HCT116 (cell line): ENCODE data around the gene LRP11. TPM values are rescaled to one million over a fixed set of nuclear protein-coding genes. Genes with fewer than 3 reads are reported as not detected.

Experiments
- ATAC-seq: fragments of 200-7000 bp; cut with Tn5 transposase; 2 replicates; pipeline ENCODE4 v1.9.1; 2020; ENCODE audit warnings: mild to moderate bottlenecking, moderate library complexity
- BruUV-seq: library from RNA; stranded (reverse); fragments of 400-500 nt; replicated peaks from 2 replicates; lab custom pipeline; 2021; lab: Mats Ljungman, UMichigan
- CTCF ChIA-PET: fragments of 300-600 bp; sonication (Branson Sonifier 250); formaldehyde crosslinking; loops from one replicate; lab custom pipeline; 2021; ENCODE audit warnings: antibody characterized with exemption; lab: Charles Lee
- POLR2A ChIA-PET: fragments of 300-600, 350-600 bp; sonication (Branson Sonifier 250); formaldehyde crosslinking; loops from one replicate; lab custom pipeline; 2021; ENCODE audit warnings: antibody characterized with exemption; lab: Charles Lee
- RAD21 ChIA-PET, 2 experiments: fragments of 300-600 bp; sonication (Branson Sonifier 250); formaldehyde crosslinking; loops; one replicate each; lab custom pipeline; 2023; ENCODE audit warnings: low total read pairs in 2 of 2; ENCODE audit not compliant: uncharacterized antibody in 2 of 2, unreplicated experiment in 2 of 2, low non-redundant PET in 1 of 2; lab: Charles Lee
- DNase-seq: peaks from one replicate; pipeline ENCODE4 v3.0.0-alpha.2; 2010; ENCODE audit warnings: low read depth, low spot score
- H2AFZ ChIP-seq: fragments of 200-600 bp; shearing (Covaris generic), sonication (generic); 2 replicates; pipeline ENCODE4 v1.6.1; 2017; ENCODE audit warnings: low read depth, mixed run types, mixed read lengths, antibody characterized with exemption, low read length; ENCODE audit not compliant: poor library complexity, severe bottlenecking
- H3K27ac ChIP-seq: 2 replicates; pipeline ENCODE4 v1.5.1; 2012; ENCODE audit warnings: low read depth, low read length
- H3K27me3 ChIP-seq: fragments of 200-600 bp; sonication (generic); 2 replicates; pipeline ENCODE4 v1.6.1; 2016; ENCODE audit warnings: mixed run types, low read length, mixed read lengths; ENCODE audit not compliant: insufficient read depth
- H3K36me3 ChIP-seq, 2 experiments: fragments of 200-500 bp in 1 of 2; fragments of 200-600 bp in 1 of 2; sonication (Bioruptor generic) in 1 of 2; sonication (generic) in 1 of 2; 2 replicates each; pipeline versions ENCODE4 v1.5.1 to v1.6.1; 2014 to 2016; ENCODE audit warnings: low read length in 2 of 2, inconsistent platforms in 1 of 2, mixed read lengths in 1 of 2, mixed run types in 1 of 2; ENCODE audit not compliant: insufficient read depth in 2 of 2, control insufficient read depth in 1 of 2
- H3K4me1 ChIP-seq, 2 experiments: fragments of 200-600 bp in 1 of 2; sonication (generic) in 1 of 2; 2 replicates each; pipeline versions ENCODE4 v1.5.1 to v1.6.1; 2012 to 2017; ENCODE audit warnings: low read length in 2 of 2, inconsistent platforms in 1 of 2, mild to moderate bottlenecking in 1 of 2, mixed read lengths in 1 of 2, mixed run types in 1 of 2, moderate library complexity in 1 of 2; ENCODE audit not compliant: insufficient read depth in 2 of 2, control insufficient read depth in 1 of 2
- H3K4me2 ChIP-seq: fragments of 200-600 bp; sonication (generic); 2 replicates; pipeline ENCODE4 v1.6.1; 2017; ENCODE audit warnings: mixed run types, low read length, mixed read lengths
- H3K4me3 ChIP-seq, 2 experiments: fragments of 200-600 bp in 1 of 2; sonication (generic) in 1 of 2; replicated peaks in 1 of 2; 2 replicates each; pipeline ENCODE4 v1.5.1; 2011 to 2016; ENCODE audit warnings: low read length in 2 of 2, control low read depth in 1 of 2, low read depth in 1 of 2, mild to moderate bottlenecking in 1 of 2, mixed read lengths in 1 of 2, mixed run types in 1 of 2
- H3K79me2 ChIP-seq: fragments of 200-600 bp; sonication (generic); 2 replicates; pipeline ENCODE4 v1.6.1; 2017; ENCODE audit warnings: mild to moderate bottlenecking, mixed run types, low read length, moderate library complexity, mixed read lengths; ENCODE audit not compliant: insufficient read depth
- H3K9ac ChIP-seq: fragments of 200-600 bp; sonication (generic); 2 replicates; pipeline ENCODE4 v1.6.1; 2016; ENCODE audit warnings: low read length, mixed read lengths
- H3K9me2 ChIP-seq: fragments of 200-600 bp; sonication (generic), shearing (Covaris generic); 2 replicates; pipeline ENCODE4 v1.6.1; 2017; ENCODE audit warnings: mixed run types, mild to moderate bottlenecking, moderate library complexity; ENCODE audit not compliant: insufficient read depth
- H3K9me3 ChIP-seq, 2 experiments: fragments of 200-500 bp in 1 of 2; fragments of 200-600 bp in 1 of 2; sonication (Bioruptor generic) in 1 of 2; sonication (generic) in 1 of 2; 2 replicates each; pipeline ENCODE4 v1.6.1; 2014 to 2017; ENCODE audit warnings: low read length in 2 of 2, mixed read lengths in 2 of 2, inconsistent platforms in 1 of 2, low read depth in 1 of 2, mild to moderate bottlenecking in 1 of 2, mixed run types in 1 of 2, moderate library complexity in 1 of 2; ENCODE audit not compliant: control insufficient read depth in 1 of 2, insufficient read depth in 1 of 2
- H4K20me1 ChIP-seq: fragments of 200-600 bp; sonication (generic), shearing (Covaris generic); 2 replicates; pipeline ENCODE4 v1.6.1; 2017; ENCODE audit warnings: mixed run types, mild to moderate bottlenecking, moderate library complexity; ENCODE audit not compliant: insufficient read depth
- CBX3 ChIP-seq: IDR thresholded peaks from 2 replicates; pipeline ENCODE4 v1.6.1; 2012; ENCODE audit warnings: low read depth
- CEBPB ChIP-seq: IDR thresholded peaks from 2 replicates; pipeline ENCODE4 v1.6.1; 2012; ENCODE audit warnings: low read depth
- ELF1 ChIP-seq: IDR thresholded peaks from 2 replicates; pipeline ENCODE4 v1.6.1; 2012; ENCODE audit warnings: low read depth, borderline replicate concordance
- EZH2 ChIP-seq: fragments of 200-600 bp; sonication (generic); IDR thresholded peaks from 2 replicates; pipeline ENCODE4 v1.6.1; 2017; ENCODE audit warnings: antibody characterized with exemption, mixed run types
- FOSL1 ChIP-seq: IDR thresholded peaks from 2 replicates; pipeline ENCODE4 v1.6.1; 2012; ENCODE audit warnings: low read depth
- POLR2A ChIP-seq: IDR thresholded peaks from 2 replicates; pipeline ENCODE4 v1.7.0; 2011; ENCODE audit warnings: borderline replicate concordance; ENCODE audit not compliant: insufficient read depth, insufficient read length; ENCODE audit errors: extremely low read depth
- POLR2AphosphoS5 ChIP-seq: IDR thresholded peaks from 2 replicates; pipeline ENCODE4 v1.6.1; 2011; ENCODE audit warnings: mild to moderate bottlenecking, low read depth, low read length, moderate library complexity
- RAD21 ChIP-seq: IDR thresholded peaks from 2 replicates; pipeline ENCODE4 v1.6.1; 2012; ENCODE audit warnings: low read depth, mild to moderate bottlenecking
- SIN3A ChIP-seq: IDR thresholded peaks from 2 replicates; pipeline ENCODE4 v1.6.1; 2012; ENCODE audit warnings: low read depth
- SP1 ChIP-seq: IDR thresholded peaks from 2 replicates; pipeline ENCODE4 v1.6.1; 2012; ENCODE audit warnings: low read depth
- SRF ChIP-seq: IDR thresholded peaks from 2 replicates; pipeline ENCODE4 v1.6.1; 2012; ENCODE audit warnings: low read depth
- TCF7L2 ChIP-seq: IDR thresholded peaks from 2 replicates; pipeline ENCODE4 v1.7.0; 2011; ENCODE audit warnings: borderline replicate concordance, inconsistent platforms; ENCODE audit not compliant: insufficient read depth, insufficient read length; ENCODE audit errors: extremely low read depth
- YY1 ChIP-seq: IDR thresholded peaks from 2 replicates; pipeline ENCODE4 v1.6.1; 2011; ENCODE audit warnings: low read length, low read depth, moderate library complexity, mild to moderate bottlenecking; ENCODE audit not compliant: insufficient replicate concordance; ENCODE audit errors: extremely low read depth
- ZBTB33 ChIP-seq: IDR thresholded peaks from 2 replicates; pipeline ENCODE4 v1.6.1; 2011; ENCODE audit warnings: mild to moderate bottlenecking, low read length, moderate library complexity; ENCODE audit not compliant: insufficient replicate concordance; ENCODE audit errors: extremely low read depth
- ZFX ChIP-seq: fragments of 450-650 bp; IDR thresholded peaks from 2 replicates; pipeline ENCODE4 v1.6.1; 2017
- ZNF274 ChIP-seq: fragments of 200-500 bp; sonication (Bioruptor generic); IDR thresholded peaks from 2 replicates; pipeline ENCODE4 v1.6.1; 2014; ENCODE audit warnings: mild to moderate bottlenecking, low read depth, low read length, inconsistent platforms
- intact Hi-C: fragments of 100-400 bp; cut with micrococcal nuclease; formaldehyde crosslinking; loops from 2 replicates; pipeline ENCODE4 v1.10.0; 2022
- total RNA-seq: library from RNA; stranded (reverse); gene quantifications from one replicate; pipeline ENCODE4 v1.2.1, GENCODE V29; 2021; ENCODE audit not compliant: unreplicated experiment
- TF ChIP-seq, protein P1 (sequence below): IDR thresholded peaks from 2 replicates; pipeline ENCODE4 v1.6.1; 2012
- TF ChIP-seq, protein P2 (sequence below), 3 experiments: fragments of 200-600 bp in 1 of 3; sonication (generic) in 1 of 3; IDR thresholded peaks in 2 of 3; conservative IDR thresholded peaks in 1 of 3; 2 replicates each; pipeline ENCODE4 v1.5.1; 2012 to 2017; ENCODE audit warnings: low read depth in 2 of 3, low read length in 2 of 3, antibody characterized with exemption in 1 of 3, borderline replicate concordance in 1 of 3, control low read depth in 1 of 3, mild to moderate bottlenecking in 1 of 3, mixed read lengths in 1 of 3, mixed run types in 1 of 3, moderate library complexity in 1 of 3; ENCODE audit not compliant: insufficient read depth in 1 of 3
- TF ChIP-seq, protein P3 (sequence below): IDR thresholded peaks from 2 replicates; pipeline ENCODE4 v1.6.1; 2012; ENCODE audit warnings: low read depth
- TF ChIP-seq, protein P4 (sequence below): IDR thresholded peaks from 2 replicates; pipeline ENCODE4 v1.6.1; 2012

Gene LRP11
- total RNA-seq, 1 experiment from 2014 or later: 27.8 TPM

DNA sequence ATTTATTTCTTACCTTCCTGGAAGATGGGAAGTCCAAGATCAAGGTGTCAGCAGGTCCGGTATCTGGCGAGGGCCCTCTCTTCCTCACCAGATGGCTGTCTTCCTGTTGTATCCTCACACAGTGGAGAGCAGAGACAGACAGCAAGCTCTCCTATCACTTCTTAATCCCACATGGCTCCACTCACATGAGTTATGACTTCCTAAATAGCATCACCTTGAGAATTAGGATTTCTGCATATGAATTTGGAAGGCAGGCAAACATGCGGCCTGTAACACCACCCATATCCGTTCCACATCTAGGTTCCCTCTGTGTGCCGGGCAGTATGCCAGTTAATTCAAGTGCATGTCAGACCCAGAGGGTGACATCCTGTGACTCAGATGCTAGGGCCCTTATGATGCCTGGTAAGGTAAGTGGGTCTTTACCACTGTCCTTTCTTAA is 31.7 kb upstream of the LRP11 start:
- H3K27me3 ChIP-seq: no peaks in the 10 kb centered on the region
- CTCF ChIA-PET: interaction anchor here (0.8 to 1.4 kb wide), 3 partner anchors 9 to 55 kb away, joined by 3 to 5 read pairs (median 3); no protein-coding TSS in a partner anchor
- RAD21 ChIA-PET: no interaction called here
- no peaks in the 10 kb centered on the region for H3K36me3 ChIP-seq
- POLR2A ChIA-PET: interaction anchor here (1.3 kb wide), 1 partner anchor 10 kb away, joined by 3 read pairs; no protein-coding TSS in a partner anchor
- no TSS peak for BruUV-seq
- H3K9ac ChIP-seq: peak overlapping the region; percentile 47
- no peaks in the 10 kb centered on the region for H3K79me2 ChIP-seq
- peak overlapping the region; percentile 90 for H3K4me2 ChIP-seq
- DNase-seq (peak; percentile 84), ATAC-seq (peak; percentile 76)
- H2AFZ ChIP-seq: peak overlapping the region; percentile 59
- H3K4me1 ChIP-seq: peaks cover 42 to 48% of the 10 kb centered on the region in 2 experiments
- H4K20me1 ChIP-seq: no peaks in the 10 kb centered on the region
- no peaks in the 10 kb centered on the region for H3K9me3 ChIP-seq
- H3K9me2 ChIP-seq: no peaks in the 10 kb centered on the region
- peak overlapping the region; percentile 30 to 51 for H3K4me3 ChIP-seq
- peak overlapping the region; percentile 66 for H3K27ac ChIP-seq
- intact Hi-C loops: loop anchor here (2.0 to 5.0 kb wide), 2 partner anchors 31 to 249 kb away; partner anchors contain the start of genes KATNA1 and LRP11
- TF ChIP-seq, protein P1, sequence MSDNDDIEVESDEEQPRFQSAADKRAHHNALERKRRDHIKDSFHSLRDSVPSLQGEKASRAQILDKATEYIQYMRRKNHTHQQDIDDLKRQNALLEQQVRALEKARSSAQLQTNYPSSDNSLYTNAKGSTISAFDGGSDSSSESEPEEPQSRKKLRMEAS: peak; percentile 90
- TF ChIP-seq, protein P2, sequence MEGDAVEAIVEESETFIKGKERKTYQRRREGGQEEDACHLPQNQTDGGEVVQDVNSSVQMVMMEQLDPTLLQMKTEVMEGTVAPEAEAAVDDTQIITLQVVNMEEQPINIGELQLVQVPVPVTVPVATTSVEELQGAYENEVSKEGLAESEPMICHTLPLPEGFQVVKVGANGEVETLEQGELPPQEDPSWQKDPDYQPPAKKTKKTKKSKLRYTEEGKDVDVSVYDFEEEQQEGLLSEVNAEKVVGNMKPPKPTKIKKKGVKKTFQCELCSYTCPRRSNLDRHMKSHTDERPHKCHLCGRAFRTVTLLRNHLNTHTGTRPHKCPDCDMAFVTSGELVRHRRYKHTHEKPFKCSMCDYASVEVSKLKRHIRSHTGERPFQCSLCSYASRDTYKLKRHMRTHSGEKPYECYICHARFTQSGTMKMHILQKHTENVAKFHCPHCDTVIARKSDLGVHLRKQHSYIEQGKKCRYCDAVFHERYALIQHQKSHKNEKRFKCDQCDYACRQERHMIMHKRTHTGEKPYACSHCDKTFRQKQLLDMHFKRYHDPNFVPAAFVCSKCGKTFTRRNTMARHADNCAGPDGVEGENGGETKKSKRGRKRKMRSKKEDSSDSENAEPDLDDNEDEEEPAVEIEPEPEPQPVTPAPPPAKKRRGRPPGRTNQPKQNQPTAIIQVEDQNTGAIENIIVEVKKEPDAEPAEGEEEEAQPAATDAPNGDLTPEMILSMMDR (IDR thresholded peaks at IDR 0.05 in 2 of 3, conservative IDR thresholded peaks at IDR 0.05 in 1 of 3; ENCODE audit: borderline replicate concordance in 1 of 3, insufficient read depth in 1 of 3, low read depth in 2 of 3, low read length in 2 of 3): no peak
- no peak for TF ChIP-seq ELF1
- no peak for TF ChIP-seq ZNF274
- TF ChIP-seq FOSL1: peak; percentile 80
- no peak for TF ChIP-seq RAD21
- TF ChIP-seq YY1: no peak
- no peak for TF ChIP-seq CEBPB
- TF ChIP-seq, protein P3, sequence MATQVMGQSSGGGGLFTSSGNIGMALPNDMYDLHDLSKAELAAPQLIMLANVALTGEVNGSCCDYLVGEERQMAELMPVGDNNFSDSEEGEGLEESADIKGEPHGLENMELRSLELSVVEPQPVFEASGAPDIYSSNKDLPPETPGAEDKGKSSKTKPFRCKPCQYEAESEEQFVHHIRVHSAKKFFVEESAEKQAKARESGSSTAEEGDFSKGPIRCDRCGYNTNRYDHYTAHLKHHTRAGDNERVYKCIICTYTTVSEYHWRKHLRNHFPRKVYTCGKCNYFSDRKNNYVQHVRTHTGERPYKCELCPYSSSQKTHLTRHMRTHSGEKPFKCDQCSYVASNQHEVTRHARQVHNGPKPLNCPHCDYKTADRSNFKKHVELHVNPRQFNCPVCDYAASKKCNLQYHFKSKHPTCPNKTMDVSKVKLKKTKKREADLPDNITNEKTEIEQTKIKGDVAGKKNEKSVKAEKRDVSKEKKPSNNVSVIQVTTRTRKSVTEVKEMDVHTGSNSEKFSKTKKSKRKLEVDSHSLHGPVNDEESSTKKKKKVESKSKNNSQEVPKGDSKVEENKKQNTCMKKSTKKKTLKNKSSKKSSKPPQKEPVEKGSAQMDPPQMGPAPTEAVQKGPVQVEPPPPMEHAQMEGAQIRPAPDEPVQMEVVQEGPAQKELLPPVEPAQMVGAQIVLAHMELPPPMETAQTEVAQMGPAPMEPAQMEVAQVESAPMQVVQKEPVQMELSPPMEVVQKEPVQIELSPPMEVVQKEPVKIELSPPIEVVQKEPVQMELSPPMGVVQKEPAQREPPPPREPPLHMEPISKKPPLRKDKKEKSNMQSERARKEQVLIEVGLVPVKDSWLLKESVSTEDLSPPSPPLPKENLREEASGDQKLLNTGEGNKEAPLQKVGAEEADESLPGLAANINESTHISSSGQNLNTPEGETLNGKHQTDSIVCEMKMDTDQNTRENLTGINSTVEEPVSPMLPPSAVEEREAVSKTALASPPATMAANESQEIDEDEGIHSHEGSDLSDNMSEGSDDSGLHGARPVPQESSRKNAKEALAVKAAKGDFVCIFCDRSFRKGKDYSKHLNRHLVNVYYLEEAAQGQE: no peak
- TF ChIP-seq TCF7L2: peak; percentile 87
- TF ChIP-seq SP1: peak; percentile 91
- peak; percentile 79 for TF ChIP-seq POLR2AphosphoS5
- peak; percentile 63; the same call in 1 of the 2 replicates for TF ChIP-seq SRF
- TF ChIP-seq POLR2A: no peak
- peak; percentile 24; the same call in 1 of the 2 replicates for TF ChIP-seq ZFX
- TF ChIP-seq SIN3A: peak; percentile 68; the same call in 1 of the 2 replicates
- TF ChIP-seq ZBTB33: no peak
- TF ChIP-seq, protein P4, sequence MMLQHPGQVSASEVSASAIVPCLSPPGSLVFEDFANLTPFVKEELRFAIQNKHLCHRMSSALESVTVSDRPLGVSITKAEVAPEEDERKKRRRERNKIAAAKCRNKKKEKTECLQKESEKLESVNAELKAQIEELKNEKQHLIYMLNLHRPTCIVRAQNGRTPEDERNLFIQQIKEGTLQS: no peak
- TF ChIP-seq EZH2: no peak
- peak; percentile 75; the same call in 1 of the 2 replicates for TF ChIP-seq CBX3
